EH (cell line): ENCODE measurements around the gene ABCB9.
A peak's percentile ranks its signal among the peaks of the same experiment; 100 is the strongest.
"Not testable (repeated sequence)": the region's sequence is repeated elsewhere in the genome, so short reads cannot be mapped to it uniquely, and the experiment has no call there.

ENCODE experiments used
- DNase-seq: peaks from one replicate; pipeline ENCODE4 v3.0.0-alpha.2; 2015; ENCODE audit warnings: low read depth

ABCB9 gene

DNA sequence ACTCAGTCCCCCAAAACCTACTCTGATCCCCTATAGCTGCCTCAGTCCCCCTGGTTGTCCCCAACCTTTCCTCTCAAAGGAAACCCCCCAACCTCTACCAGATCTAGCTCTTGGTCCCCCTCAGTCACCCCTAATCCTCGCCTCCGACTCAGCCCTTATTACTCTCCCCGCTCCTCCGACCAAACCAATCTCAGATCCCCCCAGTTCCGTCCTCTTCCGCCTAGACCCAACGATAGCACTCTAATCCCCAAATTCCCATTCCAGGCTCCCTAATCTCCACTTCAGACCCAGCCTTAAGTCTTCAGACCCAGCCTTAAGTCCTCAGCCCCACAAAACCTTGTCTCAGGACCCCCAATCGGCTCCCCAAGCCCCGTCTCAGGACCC lies 71.0 kb downstream of the ABCB9 start:
- peak; percentile 37 for DNase-seq

- DNase-seq, result no peak
Observed at GRCh38 chr12:122894193-122895121, 71.8 kb downstream of the ABCB9 start.

DNA sequence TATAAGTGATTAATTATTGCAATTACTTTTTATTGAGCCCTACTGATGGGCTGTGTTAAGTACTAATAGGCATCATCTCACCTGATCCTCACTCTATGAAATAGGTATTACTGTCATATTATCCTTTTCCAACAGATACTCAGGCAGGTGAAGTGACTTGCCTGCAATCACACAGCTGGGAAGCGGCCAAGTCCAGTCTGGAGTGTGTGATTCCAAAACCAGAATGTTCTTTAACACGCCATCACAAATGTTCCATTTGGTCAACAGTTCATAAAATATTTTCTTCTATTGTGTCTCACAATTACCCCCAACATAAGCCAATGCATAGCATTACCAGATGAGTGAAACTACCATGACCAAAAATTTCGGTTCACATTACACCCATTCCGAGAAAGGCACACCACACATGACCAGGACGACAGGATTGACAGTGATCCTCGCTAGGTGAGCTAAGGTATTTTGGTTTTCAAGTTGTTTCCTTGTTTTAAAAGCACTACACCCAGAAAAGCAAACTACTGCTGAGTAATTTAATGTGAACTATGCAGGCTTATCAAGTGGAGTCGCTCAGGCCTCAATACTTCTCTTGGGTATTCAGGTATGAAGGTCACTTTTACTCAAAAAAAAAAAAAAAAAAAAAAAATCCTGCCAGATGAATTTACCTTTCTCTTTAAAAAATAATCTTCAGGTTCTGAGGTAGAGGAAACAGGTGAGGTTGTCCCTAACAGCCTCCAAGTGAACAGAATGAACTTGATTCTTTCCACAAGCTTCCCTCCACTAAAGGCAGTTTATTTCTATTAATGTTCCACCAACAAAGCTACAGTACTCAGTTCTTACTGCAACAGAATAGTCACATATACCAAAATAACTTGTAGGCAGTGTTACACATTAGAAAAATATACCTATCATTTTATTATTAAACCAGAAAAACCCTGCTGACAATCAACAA lies 72.8 kb downstream of the ABCB9 start:
- DNase-seq, result no peak

GRCh38 chr12:122892724-122893123 lies 73.5 kb downstream of the ABCB9 start:
- DNase-seq, result not testable (repeated sequence)

DNA sequence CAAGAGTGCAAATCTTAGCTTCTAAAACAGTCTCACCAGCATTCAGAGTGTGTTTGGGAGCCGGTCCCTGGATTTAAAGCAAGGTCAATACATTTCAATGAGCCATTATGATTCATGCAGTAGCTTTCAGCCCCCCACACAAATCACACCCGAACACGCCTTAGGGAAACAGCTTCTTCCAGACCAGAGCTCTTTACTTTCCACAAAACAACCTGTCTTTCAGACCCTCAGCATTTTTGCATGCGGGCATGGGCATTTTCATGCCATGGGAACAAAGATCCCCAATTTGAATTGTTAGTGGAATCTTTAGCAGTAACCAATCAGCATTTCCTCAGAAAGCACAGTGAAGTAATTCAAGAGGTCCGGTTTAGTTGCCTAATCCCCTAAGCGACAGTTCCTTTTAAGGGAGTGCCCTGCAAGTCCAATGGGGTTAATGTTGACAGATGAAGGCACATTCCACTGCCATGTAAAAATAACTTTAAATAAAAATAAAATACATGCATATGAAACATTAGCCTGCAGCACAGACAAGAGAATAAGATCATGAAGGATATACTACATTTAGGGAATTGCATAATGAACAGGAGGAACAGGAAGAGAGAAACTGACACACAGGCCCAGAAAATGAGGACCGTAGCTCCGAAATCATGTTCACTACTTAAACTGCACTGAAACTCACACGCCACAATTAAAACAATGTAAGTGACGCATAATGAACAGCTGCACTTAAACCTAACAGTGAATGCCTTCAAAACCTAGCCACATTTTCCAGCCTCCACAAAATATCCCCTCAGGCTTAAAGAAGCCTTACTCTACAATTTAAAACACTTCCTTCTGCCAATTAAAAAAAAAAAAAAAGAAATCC lies 74.4 kb downstream of the ABCB9 start:
- DNase-seq, result peak; percentile 94

DNA sequence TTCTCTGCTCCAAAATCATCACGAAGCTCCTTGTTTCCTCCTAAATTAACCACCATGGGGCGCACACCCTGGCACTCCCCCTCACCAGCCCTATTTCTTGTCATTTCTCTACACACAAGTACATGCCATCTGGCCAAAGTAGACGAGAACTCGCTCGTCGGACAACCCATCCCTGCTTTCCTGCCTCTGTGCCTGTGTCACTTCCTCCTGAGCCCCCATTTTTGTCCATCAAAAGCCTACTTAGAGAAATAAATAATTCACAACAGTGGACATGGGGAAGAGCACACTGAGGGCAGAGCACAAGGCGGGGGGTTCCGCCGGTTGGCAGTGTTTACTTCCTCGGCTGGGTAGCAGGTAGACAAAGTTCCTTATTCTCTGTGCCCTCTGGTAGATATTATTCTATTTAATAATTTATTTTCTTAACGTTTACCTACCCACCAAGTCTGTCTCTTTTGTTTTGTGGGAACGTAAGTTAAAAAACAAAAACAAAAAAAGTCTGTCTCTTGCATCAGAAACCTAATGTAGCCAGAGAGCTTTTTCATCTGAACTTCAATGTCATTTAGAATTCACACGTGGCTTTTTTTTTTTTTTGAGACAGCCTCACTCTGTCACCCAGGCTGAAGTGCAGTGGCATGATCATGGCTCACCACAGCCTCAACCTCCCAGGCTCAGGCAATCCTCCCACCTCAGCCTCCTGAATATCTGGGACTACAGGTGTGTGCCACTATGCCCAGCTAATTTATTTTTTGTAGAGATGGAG lies 76.3 kb downstream of the ABCB9 start:
- DNase-seq, result no peak

DNA sequence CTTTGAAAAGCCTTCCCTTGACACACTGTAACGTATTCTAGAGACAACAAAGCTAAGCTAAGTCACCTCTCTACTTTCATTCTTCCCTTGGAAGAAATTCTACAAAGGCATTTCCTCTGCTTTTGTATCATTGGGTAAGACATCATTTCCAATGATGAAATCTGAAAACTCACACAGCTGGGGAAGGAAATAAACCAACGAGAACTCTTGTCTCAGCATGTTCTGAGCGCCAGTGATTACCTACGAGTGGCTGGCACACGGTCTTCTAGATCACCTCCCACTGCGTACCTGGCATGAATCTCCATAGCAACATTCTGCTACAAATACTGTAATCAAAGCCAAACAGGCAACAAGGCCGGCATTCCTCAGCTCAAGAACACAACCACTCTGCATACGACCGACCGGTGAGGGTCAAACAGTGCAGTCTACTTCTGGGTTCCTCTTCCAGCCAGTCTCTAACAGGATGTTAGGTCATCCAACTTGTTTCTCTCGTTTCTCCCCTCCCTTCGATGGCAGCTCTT lies 78.0 kb downstream of the ABCB9 start:
- peak; percentile 60 for DNase-seq

GRCh38 chr12:122887819-122888212 lies 78.4 kb downstream of the ABCB9 start:
- no peak for DNase-seq

GRCh38 chr12:122886851-122887818 lies 79.1 kb downstream of the ABCB9 start:
- DNase-seq, result peak; percentile 57

DNA sequence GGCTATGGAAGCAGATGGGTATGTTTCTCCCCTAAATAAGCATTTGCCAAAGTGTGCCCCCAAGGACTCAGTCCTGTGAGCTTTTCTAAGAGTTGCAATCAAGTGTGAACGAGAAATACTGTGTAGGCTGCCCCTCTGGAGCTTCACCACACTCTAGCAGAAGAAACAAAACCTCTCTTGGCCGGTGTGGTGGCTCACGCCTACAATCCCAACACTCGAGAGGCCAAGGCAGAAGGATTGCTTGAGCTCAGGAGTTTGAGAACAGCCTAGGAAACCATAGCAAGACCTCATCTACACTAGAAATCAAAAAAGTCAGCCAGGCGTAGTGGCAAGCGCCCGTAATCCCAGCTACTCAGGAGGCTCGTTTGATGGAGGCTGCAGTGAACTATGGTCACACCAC lies 80.1 kb downstream of the ABCB9 start:
- DNase-seq, result no peak

DNA sequence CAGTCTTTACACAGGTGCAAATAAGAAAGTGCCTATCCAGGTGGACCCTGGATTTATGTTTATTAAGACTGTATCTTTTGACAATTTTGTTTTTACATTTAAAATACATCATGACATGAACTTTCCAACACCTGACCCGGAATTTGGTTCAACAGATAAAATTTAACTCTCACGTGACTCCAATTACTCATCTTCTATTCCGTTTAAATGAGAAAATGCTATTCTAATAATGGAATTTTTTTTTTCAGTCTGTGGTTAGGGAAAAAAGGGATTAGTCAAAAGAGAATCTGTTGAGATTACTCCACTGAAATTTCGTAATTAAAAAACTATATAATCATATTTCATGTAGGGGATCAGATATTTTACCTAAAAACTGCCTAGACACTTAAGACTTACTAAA lies 81.4 kb downstream of the ABCB9 start:
- peak; percentile 44 for DNase-seq

GRCh38 chr12:122884091-122884826 lies 82.0 kb downstream of the ABCB9 start:
- DNase-seq, result peak; percentile 44

- no peak for DNase-seq
Observed at GRCh38 chr12:122882908-122883558, 83.2 kb downstream of the ABCB9 start.

- DNase-seq, result peak; percentile 58
Observed at GRCh38 chr12:122880668-122881067, 85.6 kb downstream of the ABCB9 start.

DNA sequence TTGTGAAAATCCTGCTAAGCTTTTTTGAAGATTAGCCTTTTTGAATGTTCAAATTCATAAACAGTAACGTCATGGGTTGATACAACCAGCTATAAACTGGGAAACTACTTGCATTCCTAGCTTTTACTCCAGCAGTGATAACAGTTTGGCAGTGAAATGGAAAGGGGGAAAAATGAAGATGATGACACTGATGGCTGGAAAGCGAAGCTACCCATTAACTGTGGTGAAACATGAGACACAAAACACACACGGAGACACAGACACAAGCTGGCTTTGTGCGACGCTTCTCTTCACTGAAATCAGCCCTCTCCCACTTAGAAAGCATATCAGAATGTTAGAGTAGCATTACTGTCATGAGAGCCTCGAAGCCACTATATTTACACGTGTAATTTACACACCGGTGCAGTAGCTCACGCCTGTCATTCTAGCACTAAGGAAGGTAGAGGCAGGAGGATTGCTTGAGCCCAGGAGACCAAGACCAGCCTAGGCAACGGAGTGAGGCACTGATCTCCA lies 86.1 kb downstream of the ABCB9 start:
- DNase-seq, result peak; percentile 67
